ENCODE results near the gene MKNK1.
A peak's percentile ranks its signal among the peaks of the same experiment; 100 is the strongest.

Gene MKNK1

GRCh38 chr1:46618754-46619415 lies 14.8 kb upstream of the MKNK1 start:
- Histone ChIP-seq H3K27ac (ENCODE audit: low read depth, low read length) (no peak overlapping the region), H3K9me3 (ENCODE audit: insufficient read depth, low read depth, low read length) (no peaks in the 10 kb centered on the region), H3K9ac (ENCODE audit: low read depth, low read length) (no peak overlapping the region), H3K36me3 (ENCODE audit: insufficient read depth, low read length) (no peaks in the 10 kb centered on the region), H3K27me3 (ENCODE audit: insufficient read depth, low read length) (peaks cover 24% of the 10 kb centered on the region), H3K4me3 (ENCODE audit: low read length) (no peak overlapping the region), H3K4me1 (ENCODE audit: insufficient read depth, low read length) (peaks cover 13% of the 10 kb centered on the region; the same call in 1 of the 2 replicates)
- WGBS = 82% methylated on average over 4 of the region's 4 CpGs

- Histone ChIP-seq H3K4me3 (ENCODE audit: low read length) (no peak overlapping the region), H3K27ac (ENCODE audit: low read depth, low read length) (no peak overlapping the region), H3K4me1 (ENCODE audit: insufficient read depth, low read length) (peaks cover 20% of the 10 kb centered on the region), H3K36me3 (ENCODE audit: insufficient read depth, low read length) (no peaks in the 10 kb centered on the region), H3K27me3 (ENCODE audit: insufficient read depth, low read length) (peaks cover 24% of the 10 kb centered on the region), H3K9ac (ENCODE audit: low read depth, low read length) (no peak overlapping the region), H3K9me3 (ENCODE audit: insufficient read depth, low read depth, low read length) (no peaks in the 10 kb centered on the region)
- 98% methylated on average over 2 of the region's 3 CpGs for WGBS
Observed at GRCh38 chr1:46617833-46618232, 13.8 kb upstream of the MKNK1 start.

GRCh38 chr1:46617108-46617800 lies 13.2 kb upstream of the MKNK1 start:
- 60% methylated on average over 7 of the region's 10 CpGs for WGBS
- Histone ChIP-seq H3K36me3 (ENCODE audit: insufficient read depth, low read length) (no peaks in the 10 kb centered on the region), H3K4me1 (ENCODE audit: insufficient read depth, low read length) (peaks cover 20% of the 10 kb centered on the region), H3K9me3 (ENCODE audit: insufficient read depth, low read depth, low read length) (no peaks in the 10 kb centered on the region), H3K9ac (ENCODE audit: low read depth, low read length) (peak overlapping the region; percentile 42; the same call in 1 of the 2 replicates), H3K27ac (ENCODE audit: low read depth, low read length) (no peak overlapping the region), H3K27me3 (ENCODE audit: insufficient read depth, low read length) (peaks cover 24% of the 10 kb centered on the region), H3K4me3 (ENCODE audit: low read length) (peak overlapping the region; percentile 66)

GRCh38 chr1:46616277-46617107 lies 12.4 kb upstream of the MKNK1 start, which contains the start of gene MOB3C:
Gene MOB3C, minus strand, starts transcription at chr1:46616811. Its CDS starts 3,490 bp downstream, at chr1:46613321.
- peaks cover 24% of the 10 kb centered on the region for H3K27me3 ChIP-seq (ENCODE audit: insufficient read depth, low read length)
- H3K4me3 ChIP-seq (ENCODE audit: low read length) = peak within 1 kb of the TSS; percentile 66
- no peaks in the 10 kb centered on the region for H3K9me3 ChIP-seq (ENCODE audit: insufficient read depth, low read depth, low read length)
- H3K4me1 ChIP-seq (ENCODE audit: insufficient read depth, low read length) = peaks cover 21% of the 10 kb centered on the region
- peak within 1 kb of the TSS; percentile 42; the same call in 1 of the 2 replicates for H3K9ac ChIP-seq (ENCODE audit: low read depth, low read length)
- WGBS = 3% methylated on average over 61 of the region's 62 CpGs
- H3K27ac ChIP-seq (ENCODE audit: low read depth, low read length) = no peak within 1 kb of the TSS
- H3K36me3 ChIP-seq (ENCODE audit: insufficient read depth, low read length) = no peaks in the 10 kb centered on the region

- no peaks in the 10 kb centered on the region for H3K36me3 ChIP-seq (ENCODE audit: insufficient read depth, low read length)
- 91% methylated on average over 3 of the region's 3 CpGs for WGBS
- H3K9me3 ChIP-seq (ENCODE audit: insufficient read depth, low read depth, low read length) = no peaks in the 10 kb centered on the region
- peak overlapping the region; percentile 66 for H3K4me3 ChIP-seq (ENCODE audit: low read length)
- no peak overlapping the region for H3K9ac ChIP-seq (ENCODE audit: low read depth, low read length)
- H3K27ac ChIP-seq (ENCODE audit: low read depth, low read length) = no peak overlapping the region
- peaks cover 24% of the 10 kb centered on the region for H3K27me3 ChIP-seq (ENCODE audit: insufficient read depth, low read length)
- H3K4me1 ChIP-seq (ENCODE audit: insufficient read depth, low read length) = peaks cover 24% of the 10 kb centered on the region
Observed at GRCh38 chr1:46615735-46616134, 11.7 kb upstream of the MKNK1 start.

- Histone ChIP-seq H3K4me3 (ENCODE audit: low read length) (no peak overlapping the region), H3K4me1 (ENCODE audit: insufficient read depth, low read length) (peaks cover 24% of the 10 kb centered on the region), H3K27me3 (ENCODE audit: insufficient read depth, low read length) (peaks cover 24% of the 10 kb centered on the region), H3K27ac (ENCODE audit: low read depth, low read length) (no peak overlapping the region), H3K9me3 (ENCODE audit: insufficient read depth, low read depth, low read length) (no peaks in the 10 kb centered on the region), H3K36me3 (ENCODE audit: insufficient read depth, low read length) (no peaks in the 10 kb centered on the region), H3K9ac (ENCODE audit: low read depth, low read length) (no peak overlapping the region)
- 86% methylated on average over 2 of the region's 2 CpGs for WGBS
Observed at GRCh38 chr1:46615088-46615487, 11.0 kb upstream of the MKNK1 start.

- Histone ChIP-seq H3K27ac (ENCODE audit: low read depth, low read length) (no peak overlapping the region), H3K9ac (ENCODE audit: low read depth, low read length) (no peak overlapping the region), H3K4me3 (ENCODE audit: low read length) (no peak overlapping the region), H3K9me3 (ENCODE audit: insufficient read depth, low read depth, low read length) (no peaks in the 10 kb centered on the region), H3K4me1 (ENCODE audit: insufficient read depth, low read length) (peaks cover 24% of the 10 kb centered on the region), H3K27me3 (ENCODE audit: insufficient read depth, low read length) (peaks cover 24% of the 10 kb centered on the region), H3K36me3 (ENCODE audit: insufficient read depth, low read length) (no peaks in the 10 kb centered on the region)
- WGBS = 73% methylated on average over 2 of the region's 2 CpGs
Observed at GRCh38 chr1:46614604-46614984, 10.5 kb upstream of the MKNK1 start.

GRCh38 chr1:46613661-46614603 lies 9.9 kb upstream of the MKNK1 start:
- no peaks in the 10 kb centered on the region for H3K9me3 ChIP-seq (ENCODE audit: insufficient read depth, low read depth, low read length)
- no peaks in the 10 kb centered on the region for H3K36me3 ChIP-seq (ENCODE audit: insufficient read depth, low read length)
- H3K27ac ChIP-seq (ENCODE audit: low read depth, low read length) = peak overlapping the region; percentile 22; the same call in 1 of the 2 replicates
- H3K4me1 ChIP-seq (ENCODE audit: insufficient read depth, low read length) = peaks cover 24% of the 10 kb centered on the region
- H3K9ac ChIP-seq (ENCODE audit: low read depth, low read length) = no peak overlapping the region
- WGBS = 7% methylated on average over 14 of the region's 16 CpGs
- H3K27me3 ChIP-seq (ENCODE audit: insufficient read depth, low read length) = peaks cover 20% of the 10 kb centered on the region
- H3K4me3 ChIP-seq (ENCODE audit: low read length) = no peak overlapping the region

GRCh38 chr1:46612937-46613660 lies 9.0 kb upstream of the MKNK1 start:
- Histone ChIP-seq H3K4me3 (ENCODE audit: low read length) (no peak overlapping the region), H3K9ac (ENCODE audit: low read depth, low read length) (no peak overlapping the region), H3K27me3 (ENCODE audit: insufficient read depth, low read length) (peaks cover 13% of the 10 kb centered on the region), H3K9me3 (ENCODE audit: insufficient read depth, low read depth, low read length) (no peaks in the 10 kb centered on the region), H3K36me3 (ENCODE audit: insufficient read depth, low read length) (peaks cover 3% of the 10 kb centered on the region; the same call in 1 of the 2 replicates), H3K4me1 (ENCODE audit: insufficient read depth, low read length) (peaks cover 24% of the 10 kb centered on the region), H3K27ac (ENCODE audit: low read depth, low read length) (peak overlapping the region; percentile 22; the same call in 1 of the 2 replicates)
- WGBS = 93% methylated on average over 38 of the region's 38 CpGs
